Measurements from ENCODE around the gene KIAA0040.

KIAA0040 gene

GRCh38 chr1:175222296-175222938 lies 29.8 kb upstream of the KIAA0040 start (continued):
- no peak for TF ChIP-seq CREB5 (CRISPR knock-in tag; IDR thresholded peaks at IDR 0.05; ENCODE audit: low read depth)
- no peak for TF ChIP-seq CSDC2 (CRISPR knock-in tag; IDR thresholded peaks at IDR 0.05)
- TF ChIP-seq BACH2 (CRISPR knock-in tag; IDR thresholded peaks at IDR 0.05; ENCODE audit: borderline replicate concordance), result no peak

GRCh38 chr1:175221557-175222175 lies 29.1 kb upstream of the KIAA0040 start:
- no peak for TF ChIP-seq ZNF565 (CRISPR knock-in tag; conservative IDR thresholded peaks at IDR 0.05; ENCODE audit: low read depth)
- TF ChIP-seq TCF4 (CRISPR knock-in tag; IDR thresholded peaks at IDR 0.05; ENCODE audit: borderline replicate concordance), result no peak
- no peak for TF ChIP-seq ISL1 (CRISPR knock-in tag; IDR thresholded peaks at IDR 0.05)
- TF ChIP-seq CREB5 (CRISPR knock-in tag; IDR thresholded peaks at IDR 0.05; ENCODE audit: low read depth), result no peak
- no peak for TF ChIP-seq BACH2 (CRISPR knock-in tag; IDR thresholded peaks at IDR 0.05; ENCODE audit: borderline replicate concordance)
- TF ChIP-seq CSRNP3 (CRISPR knock-in tag; IDR thresholded peaks at IDR 0.05), result no peak
- no peak for TF ChIP-seq ZNF70 (CRISPR knock-in tag; IDR thresholded peaks at IDR 0.05)
- TF ChIP-seq ZFP3 (CRISPR knock-in tag; IDR thresholded peaks at IDR 0.05), result no peak
- no peak for TF ChIP-seq ARNTL (CRISPR knock-in tag; IDR thresholded peaks at IDR 0.05; ENCODE audit: borderline replicate concordance, low read depth)
- no peak for TF ChIP-seq ZFP30 (CRISPR knock-in tag; IDR thresholded peaks at IDR 0.05)
- no peak for TF ChIP-seq CSDC2 (CRISPR knock-in tag; IDR thresholded peaks at IDR 0.05)
- no peak for TF ChIP-seq PPARA (CRISPR knock-in tag; IDR thresholded peaks at IDR 0.05; ENCODE audit: borderline replicate concordance)
- no peak for TF ChIP-seq GLIS3 (CRISPR knock-in tag; IDR thresholded peaks at IDR 0.05)
- no peak for TF ChIP-seq ZC3H10 (CRISPR knock-in tag; IDR thresholded peaks at IDR 0.05)
- TF ChIP-seq TOX (CRISPR knock-in tag; IDR thresholded peaks at IDR 0.05; ENCODE audit: borderline replicate concordance), result no peak
- no peak for TF ChIP-seq SNAI2 (CRISPR knock-in tag; IDR thresholded peaks at IDR 0.05)
- no peak for TF ChIP-seq OSR1 (CRISPR knock-in tag; IDR thresholded peaks at IDR 0.05)
- ATAC-seq, result no peak

- ATAC-seq, result no peak
- TF ChIP-seq ZFP3 (CRISPR knock-in tag; IDR thresholded peaks at IDR 0.05) (no peak), GLIS3 (CRISPR knock-in tag; IDR thresholded peaks at IDR 0.05) (no peak), ZFP30 (CRISPR knock-in tag; IDR thresholded peaks at IDR 0.05) (no peak), POU6F1 (CRISPR knock-in tag; IDR thresholded peaks at IDR 0.05; ENCODE audit: borderline replicate concordance, low read depth) (no peak), PPARA (CRISPR knock-in tag; IDR thresholded peaks at IDR 0.05; ENCODE audit: borderline replicate concordance) (no peak), ZNF70 (CRISPR knock-in tag; IDR thresholded peaks at IDR 0.05) (no peak), PATZ1 (CRISPR knock-in tag; IDR thresholded peaks at IDR 0.05; ENCODE audit: borderline replicate concordance) (no peak)
Observed at GRCh38 chr1:175220853-175221556, 28.4 kb upstream of the KIAA0040 start.
